GM23338 (cell line): Measurements from ENCODE around the gene LOXL1. TPM values are rescaled to one million over a fixed set of nuclear protein-coding genes. Genes with fewer than 3 reads are reported as not detected.
A peak's percentile ranks its signal among the peaks of the same experiment; 100 is the strongest.

Source experiments
- ATAC-seq: fragments of 200-7000 bp; cut with Tn5 transposase; 3 replicates; pipeline ENCODE4 v1.9.1; 2020
- DNase-seq: peaks from one replicate; pipeline ENCODE4 v3.0.0-alpha.2; 2015; ENCODE audit warnings: low spot score
- H2AFZ ChIP-seq: fragments of 200-600 bp; sonication (generic); 2 replicates; pipeline ENCODE4 v1.8.0; 2016; ENCODE audit warnings: antibody characterized with exemption, mild to moderate bottlenecking, moderate library complexity
- H3F3A ChIP-seq: fragments of 200-600 bp; sonication (generic); replicated peaks from 2 replicates; pipeline ENCODE4 v1.8.0; 2017; ENCODE audit warnings: antibody characterized with exemption, mixed run types, low read depth
- H3K27ac ChIP-seq: fragments of 200-600 bp; sonication (generic); 2 replicates; pipeline ENCODE4 v1.6.1; 2016; ENCODE audit warnings: low read depth
- H3K27me3 ChIP-seq: fragments of 200-600 bp; sonication (generic); 2 replicates; pipeline ENCODE4 v1.8.0; 2016; ENCODE audit warnings: mild to moderate bottlenecking, mixed run types, moderate library complexity; ENCODE audit not compliant: insufficient read depth
- H3K36me3 ChIP-seq: fragments of 200-600 bp; sonication (generic); 2 replicates; pipeline ENCODE4 v1.8.0; 2016; ENCODE audit warnings: mild to moderate bottlenecking; ENCODE audit not compliant: insufficient read depth
- H3K4me1 ChIP-seq: fragments of 200-600 bp; sonication (generic); 2 replicates; pipeline ENCODE4 v1.8.0; 2016; ENCODE audit warnings: mild to moderate bottlenecking, moderate library complexity; ENCODE audit not compliant: insufficient read depth
- H3K4me2 ChIP-seq: fragments of 200-600 bp; sonication (generic); 2 replicates; pipeline ENCODE4 v1.7.1; 2017; ENCODE audit warnings: mixed run types
- H3K4me3 ChIP-seq: fragments of 200-600 bp; sonication (generic); 2 replicates; pipeline ENCODE4 v1.6.1; 2016; ENCODE audit warnings: mixed run types
- H3K79me2 ChIP-seq: fragments of 200-600 bp; sonication (generic); replicated peaks from 2 replicates; pipeline ENCODE4 v1.8.0; 2017; ENCODE audit warnings: mild to moderate bottlenecking; ENCODE audit not compliant: insufficient read depth
- H3K9me2 ChIP-seq: fragments of 200-600 bp; sonication (generic); 2 replicates; pipeline ENCODE4 v1.8.0; 2017; ENCODE audit not compliant: insufficient read depth
- H4K20me1 ChIP-seq: fragments of 200-600 bp; sonication (generic); replicated peaks from 2 replicates; pipeline ENCODE4 v1.8.0; 2017; ENCODE audit warnings: mild to moderate bottlenecking; ENCODE audit not compliant: insufficient read depth
- H3K27ac Mint-ChIP-seq: 2 replicates; pipeline ENCODE4 v1.8.0; 2020; ENCODE audit warnings: inconsistent platforms, mild to moderate bottlenecking, moderate library complexity, mixed read lengths
- H3K27me3 Mint-ChIP-seq: 3 replicates; pipeline ENCODE4 v1.8.0; 2022; ENCODE audit warnings: low read depth, mild to moderate bottlenecking, moderate library complexity, mixed read lengths, inconsistent platforms; ENCODE audit not compliant: insufficient read depth, poor library complexity
- H3K36me3 Mint-ChIP-seq: 3 replicates; pipeline ENCODE4 v1.8.0; 2021; ENCODE audit warnings: low read depth, mild to moderate bottlenecking, inconsistent platforms, moderate library complexity, mixed read lengths
- H3K4me1 Mint-ChIP-seq: 3 replicates; pipeline ENCODE4 v1.8.0; 2020; ENCODE audit warnings: mild to moderate bottlenecking, inconsistent platforms, mixed read lengths
- H3K4me3 Mint-ChIP-seq: 3 replicates; pipeline ENCODE4 v1.8.0; 2021; ENCODE audit warnings: moderate library complexity, mild to moderate bottlenecking, inconsistent platforms, mixed read lengths
- H3K9me3 Mint-ChIP-seq: 3 replicates; pipeline ENCODE4 v1.8.0; 2020; ENCODE audit warnings: moderate library complexity, mild to moderate bottlenecking, inconsistent platforms, mixed read lengths
- CREB1 ChIP-seq: fragments of 250-450 bp; sonication (Bioruptor Pico); IDR thresholded peaks from 2 replicates; pipeline ENCODE4 v1.5.0; 2020; ENCODE audit warnings: low read depth, mild to moderate bottlenecking, moderate library complexity
- EZH2 ChIP-seq: fragments of 200-600 bp; sonication (generic); IDR thresholded peaks from one replicate; pipeline ENCODE4 v1.8.0; 2017; ENCODE audit warnings: antibody characterized with exemption, mild to moderate bottlenecking, low read depth; ENCODE audit not compliant: unreplicated experiment
- EZH2phosphoT487 ChIP-seq: fragments of 200-600 bp; sonication (generic); IDR thresholded peaks from one replicate; pipeline ENCODE4 v1.8.1; 2018; ENCODE audit warnings: antibody characterized with exemption; ENCODE audit not compliant: unreplicated experiment
- JUNB ChIP-seq: IDR thresholded peaks from one replicate; pipeline ENCODE4 v1.6.1; 2016; ENCODE audit warnings: antibody characterized with exemption; ENCODE audit not compliant: unreplicated experiment
- NANOG ChIP-seq: IDR thresholded peaks from 2 replicates; pipeline ENCODE4 v1.6.1; 2016; ENCODE audit warnings: antibody characterized with exemption, borderline replicate concordance
- POLR2AphosphoS5 ChIP-seq: IDR thresholded peaks from 2 replicates; pipeline ENCODE4 v1.6.1; 2016; ENCODE audit warnings: antibody characterized with exemption, low read depth
- REST ChIP-seq: IDR thresholded peaks from one replicate; pipeline ENCODE4 v1.6.1; 2018; ENCODE audit warnings: antibody characterized with exemption; ENCODE audit not compliant: unreplicated experiment
- STAT1 ChIP-seq: IDR thresholded peaks from one replicate; pipeline ENCODE4 v1.6.1; 2016; ENCODE audit warnings: antibody characterized with exemption; ENCODE audit not compliant: unreplicated experiment
- ZNF331 ChIP-seq: fragments of 250-450 bp; sonication (Bioruptor Pico); IDR thresholded peaks from 2 replicates; pipeline ENCODE4 v1.5.0; 2020; ENCODE audit warnings: low read depth, mild to moderate bottlenecking, moderate library complexity
- polyA plus RNA-seq: library from polyadenylated mRNA; unstranded; fragments of >200 nt; fragmentation: Nextera tagmentation; extraction: Ambion mirVana; gene quantifications from 2 replicates; pipeline ENCODE4 v1.2.1, GENCODE V29; 2016
- total RNA-seq: library from RNA; depleted of rRNA; stranded (reverse); fragments of >200 nt; shearing (Covaris generic); gene quantifications from 2 replicates; pipeline ENCODE4 v1.2.3, GENCODE V29; 2014
- TF ChIP-seq, protein P1 (sequence below), 2 experiments: fragments of 200-600 bp in 1 of 2; sonication (generic) in 1 of 2; conservative IDR thresholded peaks; 2 replicates each; pipeline versions ENCODE4 v1.5.1 to v1.6.1; 2016 to 2017; ENCODE audit warnings: antibody characterized with exemption in 2 of 2, low read depth in 2 of 2, mild to moderate bottlenecking in 2 of 2, moderate library complexity in 1 of 2

Gene LOXL1
- total and polyA plus RNA-seq, 2 experiments from 2014 or later, result 6.9 to 10.8 TPM

GRCh38 chr15:73927476-73928240 is 1.4 kb downstream of the LOXL1 start:
- Histone ChIP-seq H3F3A (no peaks in the 10 kb centered on the region), H3K36me3 (no peaks in the 10 kb centered on the region), H3K9me2 (no peaks in the 10 kb centered on the region), H3K27ac (no peak overlapping the region), H3K4me3 (peak overlapping the region; percentile 75), H3K79me2 (no peaks in the 10 kb centered on the region), H2AFZ (peak overlapping the region; percentile 76), H3K4me2 (peak overlapping the region; percentile 95), H4K20me1 (no peaks in the 10 kb centered on the region), H3K4me1 (peaks cover 38% of the 10 kb centered on the region), H3K27me3 (peaks cover 15% of the 10 kb centered on the region; the same call in 1 of the 2 replicates)
- H3K27me3 Mint-ChIP-seq, result peaks cover 26% of the 10 kb centered on the region
- H3K36me3 Mint-ChIP-seq, result no peaks in the 10 kb centered on the region; the same call in 1 of the 3 replicates
- H3K27ac Mint-ChIP-seq, result no peak overlapping the region
- H3K4me1 Mint-ChIP-seq, result peaks cover 44% of the 10 kb centered on the region
- H3K4me3 Mint-ChIP-seq, result peak overlapping the region; percentile 72
- no peaks in the 10 kb centered on the region for H3K9me3 Mint-ChIP-seq
- ATAC-seq (peak; percentile 52), DNase-seq (peak; percentile 81)
- TF ChIP-seq, protein P1, sequence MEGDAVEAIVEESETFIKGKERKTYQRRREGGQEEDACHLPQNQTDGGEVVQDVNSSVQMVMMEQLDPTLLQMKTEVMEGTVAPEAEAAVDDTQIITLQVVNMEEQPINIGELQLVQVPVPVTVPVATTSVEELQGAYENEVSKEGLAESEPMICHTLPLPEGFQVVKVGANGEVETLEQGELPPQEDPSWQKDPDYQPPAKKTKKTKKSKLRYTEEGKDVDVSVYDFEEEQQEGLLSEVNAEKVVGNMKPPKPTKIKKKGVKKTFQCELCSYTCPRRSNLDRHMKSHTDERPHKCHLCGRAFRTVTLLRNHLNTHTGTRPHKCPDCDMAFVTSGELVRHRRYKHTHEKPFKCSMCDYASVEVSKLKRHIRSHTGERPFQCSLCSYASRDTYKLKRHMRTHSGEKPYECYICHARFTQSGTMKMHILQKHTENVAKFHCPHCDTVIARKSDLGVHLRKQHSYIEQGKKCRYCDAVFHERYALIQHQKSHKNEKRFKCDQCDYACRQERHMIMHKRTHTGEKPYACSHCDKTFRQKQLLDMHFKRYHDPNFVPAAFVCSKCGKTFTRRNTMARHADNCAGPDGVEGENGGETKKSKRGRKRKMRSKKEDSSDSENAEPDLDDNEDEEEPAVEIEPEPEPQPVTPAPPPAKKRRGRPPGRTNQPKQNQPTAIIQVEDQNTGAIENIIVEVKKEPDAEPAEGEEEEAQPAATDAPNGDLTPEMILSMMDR (conservative IDR thresholded peaks at IDR 0.05; ENCODE audit: low read depth in 2 of 2), result peak; percentile 57 to 69
- TF ChIP-seq NANOG (no peak), REST (no peak), EZH2phosphoT487 (no peak), JUNB (no peak)

DNA sequence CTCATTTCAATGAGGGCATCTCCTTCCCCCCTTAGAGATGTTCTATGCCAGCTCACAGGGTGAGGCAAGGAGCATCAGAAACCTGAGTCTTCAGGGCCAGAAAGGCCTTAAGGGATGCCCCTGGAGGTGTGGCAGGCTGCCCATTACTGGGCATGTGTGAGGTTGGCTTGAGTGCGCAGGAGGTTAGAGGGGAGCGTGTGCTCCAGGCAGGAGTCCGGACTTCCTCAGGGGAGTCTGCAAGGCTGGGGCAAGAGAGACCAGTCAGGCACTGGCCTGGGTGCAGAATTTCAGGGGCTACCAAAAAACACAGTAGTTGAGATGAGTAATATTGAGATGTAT is 1.9 kb downstream of the LOXL1 start:
- peaks cover 39% of the 10 kb centered on the region for H3K4me1 Mint-ChIP-seq
- H2AFZ ChIP-seq, result peak overlapping the region; percentile 76
- TF ChIP-seq STAT1 (no peak), REST (no peak), EZH2 (no peak), EZH2phosphoT487 (no peak), CREB1 (CRISPR knock-in tag) (no peak), POLR2AphosphoS5 (no peak), ZNF331 (no peak)
- TF ChIP-seq, protein P1 (conservative IDR thresholded peaks at IDR 0.05; ENCODE audit: low read depth in 2 of 2), result no peak

More for the DNA sequence above, 1.9 kb downstream of the LOXL1 start:
- H3F3A ChIP-seq, result no peaks in the 10 kb centered on the region
- H3K4me3 Mint-ChIP-seq, result peak overlapping the region; percentile 72
- no peaks in the 10 kb centered on the region for H3K9me3 Mint-ChIP-seq
- DNase-seq, result no peak
- H4K20me1 ChIP-seq, result no peaks in the 10 kb centered on the region
- H3K4me2 ChIP-seq, result peak overlapping the region; percentile 95
- no peaks in the 10 kb centered on the region; the same call in 1 of the 3 replicates for H3K36me3 Mint-ChIP-seq
- peaks cover 29% of the 10 kb centered on the region for H3K27me3 Mint-ChIP-seq
- H3K9me2 ChIP-seq, result no peaks in the 10 kb centered on the region
- H3K27me3 ChIP-seq, result peaks cover 15% of the 10 kb centered on the region; the same call in 1 of the 2 replicates
- H3K27ac ChIP-seq, result no peak overlapping the region
- no peak for ATAC-seq
- H3K4me3 ChIP-seq, result peak overlapping the region; percentile 75
- no peaks in the 10 kb centered on the region for H3K36me3 ChIP-seq
- peaks cover 32% of the 10 kb centered on the region for H3K4me1 ChIP-seq
- no peaks in the 10 kb centered on the region for H3K79me2 ChIP-seq
- H3K27ac Mint-ChIP-seq, result no peak overlapping the region
